GM12878 (cell line): ENCODE results near the gene LRRTM3. TPM values are rescaled to one million over a fixed set of nuclear protein-coding genes. Genes with fewer than 3 reads are reported as not detected.

ENCODE experiments used
- ATAC-seq: fragments of 200-7000 bp; cut with Tn5 transposase; 3 replicates; pipeline ENCODE4 v1.9.1; 2020; ENCODE audit warnings: mild to moderate bottlenecking, moderate library complexity
- BruUV-seq: library from RNA; stranded (reverse); fragments of 400-500 nt; replicated peaks from 2 replicates; lab custom pipeline; 2021; lab: Mats Ljungman, UMichigan
- CTCF ChIA-PET: fragments of 300-600 bp; sonication (Branson Sonifier 250); formaldehyde crosslinking; extraction: SDS; loops from one replicate; lab custom pipeline; 2021; ENCODE audit warnings: inconsistent platforms; lab: Yijun Ruan, JAX
- POLR2A ChIA-PET: fragments of 350-600 bp; formaldehyde crosslinking; extraction: SDS; loops from one replicate; lab custom pipeline; 2021; ENCODE audit warnings: inconsistent platforms; lab: Charles Lee
- RAD21 ChIA-PET: fragments of 300-600 bp; sonication (Branson Sonifier 250); formaldehyde crosslinking; loops from one replicate; lab custom pipeline; 2023; ENCODE audit warnings: antibody characterized with exemption; ENCODE audit not compliant: unreplicated experiment; lab: Charles Lee
- SMC1A ChIA-PET: fragments of 300-600 bp; sonication (Branson Sonifier 250); formaldehyde crosslinking; loops from one replicate; lab custom pipeline; 2023; ENCODE audit not compliant: unreplicated experiment, uncharacterized antibody; lab: Charles Lee
- DNase-seq: peaks from one replicate; pipeline ENCODE4 v3.0.0-alpha.2; 2011; ENCODE audit warnings: low read depth, low spot score
- FAIRE-seq: peaks from 3 replicates; lab custom pipeline; 2011; peaks lifted over from hg19 to GRCh38; lab: Jason Lieb, UNC
- H2AFZ ChIP-seq: 2 replicates; pipeline ENCODE4 v1.6.0; 2011; ENCODE audit warnings: low read depth, low read length, control low read depth; ENCODE audit not compliant: control insufficient read depth
- H3K27ac ChIP-seq: 2 replicates; pipeline ENCODE4 v1.5.1; 2011; ENCODE audit warnings: control low read depth; ENCODE audit not compliant: control insufficient read depth, insufficient read depth
- H3K27me3 ChIP-seq, 2 experiments: replicated peaks in 1 of 2; 2 replicates each; pipeline versions ENCODE4 v1.6.0 to v1.6.1; 2011; ENCODE audit warnings: low read length in 1 of 2; ENCODE audit not compliant: control insufficient read depth in 2 of 2, insufficient read depth in 2 of 2
- H3K36me3 ChIP-seq, 2 experiments: 2 replicates each; pipeline ENCODE4 v1.5.1; 2011; ENCODE audit warnings: low read length in 1 of 2; ENCODE audit not compliant: control insufficient read depth in 2 of 2, insufficient read depth in 2 of 2
- H3K4me1 ChIP-seq: 2 replicates; pipeline ENCODE4 v1.6.1; 2011; ENCODE audit warnings: mild to moderate bottlenecking, low read length, moderate library complexity, mixed read lengths; ENCODE audit not compliant: control insufficient read depth, insufficient read depth
- H3K4me2 ChIP-seq: 2 replicates; pipeline ENCODE4 v1.6.0; 2011; ENCODE audit warnings: control low read depth; ENCODE audit not compliant: control insufficient read depth, insufficient read depth
- H3K4me3 ChIP-seq: fragments of 200-600 bp; sonication (generic); 2 replicates; pipeline ENCODE4 v1.5.1; 2016
- H3K79me2 ChIP-seq: 2 replicates; pipeline ENCODE4 v1.6.0; 2011; ENCODE audit warnings: low read length; ENCODE audit not compliant: control insufficient read depth, insufficient read depth
- H3K9ac ChIP-seq: 2 replicates; pipeline ENCODE4 v1.8.0; 2011; ENCODE audit warnings: low read length, control low read depth, mixed read lengths; ENCODE audit not compliant: control insufficient read depth, insufficient read depth
- H3K9me3 ChIP-seq: replicated peaks from 3 replicates; pipeline ENCODE4 v1.5.1; 2011; ENCODE audit warnings: mild to moderate bottlenecking, low read length; ENCODE audit not compliant: control insufficient read depth, insufficient read depth
- H4K20me1 ChIP-seq: 2 replicates; pipeline ENCODE4 v1.6.0; 2011; ENCODE audit not compliant: control insufficient read depth, insufficient read depth
- ATF2 ChIP-seq: IDR thresholded peaks from 2 replicates; pipeline ENCODE4 v1.6.1; 2012; ENCODE audit warnings: low read length, inconsistent platforms
- BCLAF1 ChIP-seq: fragments of 450-650 bp; IDR thresholded peaks from 2 replicates; pipeline ENCODE4 v1.6.1; 2017; ENCODE audit warnings: antibody characterized with exemption, mild to moderate bottlenecking, moderate library complexity
- E2F4 ChIP-seq: IDR thresholded peaks from 2 replicates; pipeline ENCODE4 v1.6.1; 2012; ENCODE audit warnings: low read depth, low read length, improper control_type of control experiment
- EED ChIP-seq: sonication (generic); IDR thresholded peaks from 2 replicates; pipeline ENCODE4 v1.6.1; 2016; ENCODE audit warnings: antibody characterized with exemption, low read depth
- ETV6 ChIP-seq, 2 experiments: fragments of 450-650 bp in 1 of 2; IDR thresholded peaks in 1 of 2; conservative IDR thresholded peaks in 1 of 2; 2 replicates each; pipeline ENCODE4 v1.6.1; 2014; ENCODE audit warnings: antibody characterized with exemption in 1 of 2, borderline replicate concordance in 1 of 2, low read depth in 1 of 2, mild to moderate bottlenecking in 1 of 2, moderate library complexity in 1 of 2
- HDAC6 ChIP-seq: fragments of 200-600 bp; sonication (generic); IDR thresholded peaks from one replicate; pipeline ENCODE4 v1.8.0; 2017; ENCODE audit warnings: antibody characterized with exemption; ENCODE audit not compliant: unreplicated experiment
- IKZF1 ChIP-seq: fragments of 450-650 bp; conservative IDR thresholded peaks from 2 replicates; pipeline ENCODE4 v1.6.1; 2017; ENCODE audit warnings: antibody characterized with exemption, mild to moderate bottlenecking
- IKZF2 ChIP-seq, 2 experiments: fragments of 450-650 bp; IDR thresholded peaks; 2 replicates each; pipeline ENCODE4 v1.6.1; 2017; ENCODE audit warnings: mild to moderate bottlenecking in 2 of 2, moderate library complexity in 2 of 2
- PAX8 ChIP-seq: fragments of 450-650 bp; IDR thresholded peaks from 2 replicates; pipeline ENCODE4 v1.6.1; 2017; ENCODE audit warnings: mild to moderate bottlenecking, moderate library complexity
- RAD21 ChIP-seq: IDR thresholded peaks from 2 replicates; pipeline ENCODE4 v1.6.1; 2011; ENCODE audit warnings: mild to moderate bottlenecking, low read depth, low read length, moderate library complexity; ENCODE audit not compliant: insufficient read depth
- RAD51 ChIP-seq: fragments of 450-650 bp; IDR thresholded peaks from 2 replicates; pipeline ENCODE4 v1.6.1; 2016; ENCODE audit warnings: moderate library complexity, mild to moderate bottlenecking, inconsistent platforms
- REST ChIP-seq: IDR thresholded peaks from 2 replicates; pipeline ENCODE4 v1.6.1; 2012; ENCODE audit warnings: mild to moderate bottlenecking, low read depth, low read length
- SMAD5 ChIP-seq: IDR thresholded peaks from 2 replicates; pipeline ENCODE4 v1.6.1; 2016; ENCODE audit warnings: antibody characterized with exemption, low read depth
- SMC3 ChIP-seq: IDR thresholded peaks from 2 replicates; pipeline ENCODE4 v1.6.1; 2011; ENCODE audit warnings: low read length, improper control_type of control experiment, borderline replicate concordance
- SRF ChIP-seq, 2 experiments: IDR thresholded peaks; 2 replicates each; pipeline ENCODE4 v1.6.1; 2011; ENCODE audit warnings: low read depth in 2 of 2, low read length in 2 of 2, mild to moderate bottlenecking in 1 of 2, moderate library complexity in 1 of 2
- STAT3 ChIP-seq: IDR thresholded peaks from 2 replicates; pipeline ENCODE4 v1.6.1; 2011; ENCODE audit warnings: low read depth, low read length, improper control_type of control experiment
- ZNF217 ChIP-seq: fragments of 450-650 bp; IDR thresholded peaks from 2 replicates; pipeline ENCODE4 v1.6.1; 2017; ENCODE audit warnings: antibody characterized with exemption, mild to moderate bottlenecking
- WGBS: methylation state at CpG from one replicate; pipeline ENCODE4 v1.1.6; 2016; ENCODE audit warnings: low lambda C conversion rate; ENCODE audit not compliant: insufficient replicate concordance, insufficient coverage; ENCODE audit errors: missing lambda C conversion rate; 5-methylcytosine and 5-hydroxymethylcytosine counted together
- in situ Hi-C: fragments of 300-500 bp; cut with MboI; formaldehyde crosslinking; loops from 9 replicates; pipeline ENCODE4 v1.14.3; 2018; ENCODE audit warnings: mixed read lengths
- intact Hi-C: fragments of 100-400 bp; cut with micrococcal nuclease; formaldehyde crosslinking; loops from one replicate; pipeline ENCODE4 v1.14.2; 2022; ENCODE audit not compliant: unreplicated experiment
- polyA plus RNA-seq, 11 experiments: library from polyadenylated mRNA; depleted of rRNA in 4 of 11; unstranded in 6 of 11; stranded (reverse) in 5 of 11; fragments of >200 nt; fragmentation: Nextera tagmentation in 4 of 11; fragmentation: Illumina TruSeq in 1 of 11; extraction: Ambion mirVana in 4 of 11; extraction: Trizol in 1 of 11; gene quantifications; 1 replicate in 1 of 11; 2 replicates in 10 of 11; pipeline versions ENCODE4 v1.2.1 to v1.2.3, GENCODE V29; 2011 to 2016; ENCODE audit warnings: inconsistent platforms in 2 of 11, missing spikeins in 2 of 11, low read depth in 1 of 11
- total RNA-seq, 4 experiments: library from RNA; depleted of rRNA in 3 of 4; stranded (reverse); fragments of >200 nt in 3 of 4; fragmentation: Illumina TruSeq in 1 of 4; extraction: Trizol in 1 of 4; gene quantifications; 2 replicates each; pipeline versions ENCODE4 v1.2.1 to v1.2.3, GENCODE V29; 2013 to 2021

Gene LRRTM3
- total and polyA plus RNA-seq, 10 of the 15 experiments (the other 5 are each of a cell fraction or from before 2014, with no cell fraction given): not detected

GRCh38 chr10:66910671-66911070 is 15.2 kb upstream of the LRRTM3 start:
- no peak overlapping the region for H3K9ac ChIP-seq
- in situ Hi-C loops: no loop called here
- intact Hi-C loops: no loop called here
- ATAC-seq: no peak
- H4K20me1 ChIP-seq: no peaks in the 10 kb centered on the region
- ChIA-PET SMC1A (interaction anchor here (0.6 kb wide), 1 partner anchor 59 kb away, joined by 3 read pairs; no protein-coding TSS in a partner anchor), CTCF (no interaction called here), RAD21 (no interaction called here), POLR2A (no interaction called here)
- no peak overlapping the region for H3K27ac ChIP-seq
- DNase-seq: no peak
- H3K27me3 ChIP-seq: no peaks in the 10 kb centered on the region
- no peak overlapping the region for H3K4me3 ChIP-seq
- no peak overlapping the region for H2AFZ ChIP-seq
- WGBS: 33% methylated on average over 5 of the region's 5 CpGs
- H3K79me2 ChIP-seq: no peaks in the 10 kb centered on the region
- no peaks in the 10 kb centered on the region for H3K9me3 ChIP-seq
- H3K4me2 ChIP-seq: no peak overlapping the region
- FAIRE-seq: no peak
- no TSS peak for BruUV-seq
- no peaks in the 10 kb centered on the region for H3K4me1 ChIP-seq
- no peaks in the 10 kb centered on the region for H3K36me3 ChIP-seq
- TF ChIP-seq REST (no peak), HDAC6 (no peak), STAT3 (no peak), ZNF217 (no peak), SMAD5 (no peak), SMC3 (no peak), E2F4 (no peak), PAX8 (no peak), RAD21 (no peak), IKZF1 (no peak), IKZF2 (IDR thresholded peaks at IDR 0.05) (no peak), BCLAF1 (no peak), ETV6 (conservative IDR thresholded peaks at IDR 0.05 in 1 of 2, IDR thresholded peaks at IDR 0.05 in 1 of 2; ENCODE audit: borderline replicate concordance in 1 of 2, low read depth in 1 of 2) (no peak), RAD51 (no peak), ATF2 (no peak), SRF (IDR thresholded peaks at IDR 0.05; ENCODE audit: low read depth in 2 of 2, low read length in 2 of 2) (no peak), EED (no peak)
